Measurements from ENCODE around the gene BCL7C. TPM values are rescaled to one million over a fixed set of nuclear protein-coding genes. Genes with fewer than 3 reads are reported as not detected.
A peak's percentile ranks its signal among the peaks of the same experiment; 100 is the strongest.

Gene BCL7C
- total and polyA plus RNA-seq, 10 of the 15 experiments (the other 5 are each of a cell fraction or from before 2014, with no cell fraction given) = 1.1 to 30.5 (median 13.7) TPM

- TF ChIP-seq, protein P1, sequence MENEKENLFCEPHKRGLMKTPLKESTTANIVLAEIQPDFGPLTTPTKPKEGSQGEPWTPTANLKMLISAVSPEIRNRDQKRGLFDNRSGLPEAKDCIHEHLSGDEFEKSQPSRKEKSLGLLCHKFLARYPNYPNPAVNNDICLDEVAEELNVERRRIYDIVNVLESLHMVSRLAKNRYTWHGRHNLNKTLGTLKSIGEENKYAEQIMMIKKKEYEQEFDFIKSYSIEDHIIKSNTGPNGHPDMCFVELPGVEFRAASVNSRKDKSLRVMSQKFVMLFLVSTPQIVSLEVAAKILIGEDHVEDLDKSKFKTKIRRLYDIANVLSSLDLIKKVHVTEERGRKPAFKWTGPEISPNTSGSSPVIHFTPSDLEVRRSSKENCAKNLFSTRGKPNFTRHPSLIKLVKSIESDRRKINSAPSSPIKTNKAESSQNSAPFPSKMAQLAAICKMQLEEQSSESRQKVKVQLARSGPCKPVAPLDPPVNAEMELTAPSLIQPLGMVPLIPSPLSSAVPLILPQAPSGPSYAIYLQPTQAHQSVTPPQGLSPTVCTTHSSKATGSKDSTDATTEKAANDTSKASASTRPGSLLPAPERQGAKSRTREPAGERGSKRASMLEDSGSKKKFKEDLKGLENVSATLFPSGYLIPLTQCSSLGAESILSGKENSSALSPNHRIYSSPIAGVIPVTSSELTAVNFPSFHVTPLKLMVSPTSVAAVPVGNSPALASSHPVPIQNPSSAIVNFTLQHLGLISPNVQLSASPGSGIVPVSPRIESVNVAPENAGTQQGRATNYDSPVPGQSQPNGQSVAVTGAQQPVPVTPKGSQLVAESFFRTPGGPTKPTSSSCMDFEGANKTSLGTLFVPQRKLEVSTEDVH (IDR thresholded peaks at IDR 0.05; ENCODE audit: low read depth, partially characterized antibody) = no peak
- no peak for TF ChIP-seq NFIC (IDR thresholded peaks at IDR 0.05; ENCODE audit: low read depth, low read length)
- peak; percentile 56; the same call in 1 of the 2 replicates for TF ChIP-seq EED (IDR thresholded peaks at IDR 0.05; ENCODE audit: low read depth)
- TF ChIP-seq CBX5 (IDR thresholded peaks at IDR 0.05; ENCODE audit: low read depth) = no peak
- TF ChIP-seq NRF1 (conservative IDR thresholded peaks at IDR 0.05; ENCODE audit: low read depth, low read length) = peak; percentile 36; the same call in 1 of the 2 replicates
- no peak for TF ChIP-seq ATF7 (IDR thresholded peaks at IDR 0.05; ENCODE audit: low read depth)
- no peak for TF ChIP-seq BMI1 (IDR thresholded peaks at IDR 0.05; ENCODE audit: borderline replicate concordance)
- TF ChIP-seq BHLHE40 (IDR thresholded peaks at IDR 0.05; ENCODE audit: borderline replicate concordance in 1 of 2, low read depth in 2 of 2, low read length in 1 of 2) = peak; percentile 59 to 80; a peak in 3 of 4 replicates
- TF ChIP-seq CREB1 (IDR thresholded peaks at IDR 0.05; ENCODE audit: low read depth) = peak; percentile 58; the same call in 1 of the 2 replicates
- peak; percentile 82; the same call in 1 of the 2 replicates for TF ChIP-seq ZNF217 (IDR thresholded peaks at IDR 0.05)
- TF ChIP-seq DPF2 (IDR thresholded peaks at IDR 0.05) = peak; percentile 88
- TF ChIP-seq IRF4 (IDR thresholded peaks at IDR 0.05; ENCODE audit: low read depth, low read length) = no peak
- TF ChIP-seq RBBP5 (conservative IDR thresholded peaks at IDR 0.05) = no peak
- TF ChIP-seq ETV6 (conservative IDR thresholded peaks at IDR 0.05 in 1 of 2, IDR thresholded peaks at IDR 0.05 in 1 of 2; ENCODE audit: borderline replicate concordance in 1 of 2, low read depth in 1 of 2) = no peak
- TF ChIP-seq PML (IDR thresholded peaks at IDR 0.05; ENCODE audit: low read length) = peak; percentile 97
- TF ChIP-seq, protein P2, sequence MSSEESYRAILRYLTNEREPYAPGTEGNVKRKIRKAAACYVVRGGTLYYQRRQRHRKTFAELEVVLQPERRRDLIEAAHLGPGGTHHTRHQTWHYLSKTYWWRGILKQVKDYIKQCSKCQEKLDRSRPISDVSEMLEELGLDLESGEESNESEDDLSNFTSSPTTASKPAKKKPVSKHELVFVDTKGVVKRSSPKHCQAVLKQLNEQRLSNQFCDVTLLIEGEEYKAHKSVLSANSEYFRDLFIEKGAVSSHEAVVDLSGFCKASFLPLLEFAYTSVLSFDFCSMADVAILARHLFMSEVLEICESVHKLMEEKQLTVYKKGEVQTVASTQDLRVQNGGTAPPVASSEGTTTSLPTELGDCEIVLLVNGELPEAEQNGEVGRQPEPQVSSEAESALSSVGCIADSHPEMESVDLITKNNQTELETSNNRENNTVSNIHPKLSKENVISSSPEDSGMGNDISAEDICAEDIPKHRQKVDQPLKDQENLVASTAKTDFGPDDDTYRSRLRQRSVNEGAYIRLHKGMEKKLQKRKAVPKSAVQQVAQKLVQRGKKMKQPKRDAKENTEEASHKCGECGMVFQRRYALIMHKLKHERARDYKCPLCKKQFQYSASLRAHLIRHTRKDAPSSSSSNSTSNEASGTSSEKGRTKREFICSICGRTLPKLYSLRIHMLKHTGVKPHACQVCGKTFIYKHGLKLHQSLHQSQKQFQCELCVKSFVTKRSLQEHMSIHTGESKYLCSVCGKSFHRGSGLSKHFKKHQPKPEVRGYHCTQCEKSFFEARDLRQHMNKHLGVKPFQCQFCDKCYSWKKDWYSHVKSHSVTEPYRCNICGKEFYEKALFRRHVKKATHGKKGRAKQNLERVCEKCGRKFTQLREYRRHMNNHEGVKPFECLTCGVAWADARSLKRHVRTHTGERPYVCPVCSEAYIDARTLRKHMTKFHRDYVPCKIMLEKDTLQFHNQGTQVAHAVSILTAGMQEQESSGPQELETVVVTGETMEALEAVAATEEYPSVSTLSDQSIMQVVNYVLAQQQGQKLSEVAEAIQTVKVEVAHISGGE (CRISPR knock-in tag; IDR thresholded peaks at IDR 0.05) = peak; percentile 37; the same call in 1 of the 2 replicates
- TF ChIP-seq ZNF592 (IDR thresholded peaks at IDR 0.05) = no peak; the same call in 1 of the 2 replicates
- peak; percentile 4; the same call in 1 of the 2 replicates for TF ChIP-seq SPI1 (IDR thresholded peaks at IDR 0.05; ENCODE audit: borderline replicate concordance, insufficient read depth, low read depth, low read length)
- TF ChIP-seq SUPT20H (IDR thresholded peaks at IDR 0.05; ENCODE audit: borderline replicate concordance, control insufficient read depth, low read depth, low read length) = no peak
These were observed 18.8 kb downstream of the BCL7C start (continued) for GRCh38 chr16:30874821-30875717.

Measured in GM12878 (cell line).